ENCODE measurements around the gene CRCP. TPM values are rescaled to one million over a fixed set of nuclear protein-coding genes. Genes with fewer than 3 reads are reported as not detected.

The CRCP gene
- total RNA-seq, 1 donor from 2014 or later = 32.4 TPM

DNA sequence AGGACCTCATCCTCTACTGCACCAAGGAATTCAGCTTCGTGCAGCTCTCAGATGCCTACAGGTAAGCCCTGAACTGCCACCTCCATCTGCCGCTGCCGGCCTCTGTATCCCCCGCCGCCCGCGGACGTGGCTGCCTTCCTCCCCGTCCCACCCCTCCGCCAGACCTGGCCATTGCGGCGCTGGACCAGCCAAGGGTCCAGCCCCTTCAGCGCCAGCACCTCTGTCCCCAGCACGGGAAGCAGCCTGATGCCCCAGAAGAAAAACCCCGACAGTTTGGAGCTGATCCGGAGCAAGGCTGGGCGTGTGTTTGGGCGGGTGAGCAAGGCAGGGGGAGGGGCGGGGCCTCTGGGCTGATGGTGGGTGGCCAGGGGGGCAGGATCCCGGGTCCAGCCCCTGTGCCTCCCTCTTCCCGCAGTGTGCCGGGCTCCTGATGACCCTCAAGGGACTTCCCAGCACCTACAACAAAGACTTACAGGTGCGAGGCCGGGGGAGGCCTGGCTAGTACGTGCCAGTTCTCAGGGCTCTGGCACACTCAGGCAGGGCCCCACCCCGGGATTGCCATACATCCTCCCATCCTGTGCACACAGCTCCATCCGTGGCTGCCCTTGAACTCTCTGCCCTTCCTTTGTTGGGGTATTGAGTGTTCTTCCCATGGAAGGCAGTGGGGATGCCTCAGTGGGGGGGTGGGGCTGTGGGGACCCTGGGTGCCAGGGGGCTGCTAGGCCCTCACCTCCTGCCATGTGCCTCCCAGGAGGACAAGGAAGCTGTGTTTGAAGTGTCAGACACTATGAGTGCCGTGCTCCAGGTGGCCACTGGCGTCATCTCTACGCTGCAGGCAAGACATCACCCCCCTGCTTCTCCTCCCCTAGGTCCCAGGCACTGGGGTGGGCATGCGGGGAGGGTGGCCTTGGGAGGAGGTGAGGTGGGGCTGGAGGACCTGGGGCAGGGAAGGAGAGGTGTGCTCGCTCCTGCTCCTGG is 25.5 kb upstream of the CRCP start:
- Mint-ChIP-seq H3K9me3 (ENCODE audit: low read depth) (no peaks in the 10 kb centered on the region), H3K36me3 (ENCODE audit: insufficient read depth) (no peaks in the 10 kb centered on the region), H3K4me1 (ENCODE audit: low read depth) (no peaks in the 10 kb centered on the region), H3K27ac (no peak overlapping the region), H3K4me3 (ENCODE audit: low read depth) (no peak overlapping the region), H3K27me3 (no peaks in the 10 kb centered on the region)
- DNase-seq (ENCODE audit: low spot score, unreplicated experiment) = no peak
- TF ChIP-seq, protein P1, sequence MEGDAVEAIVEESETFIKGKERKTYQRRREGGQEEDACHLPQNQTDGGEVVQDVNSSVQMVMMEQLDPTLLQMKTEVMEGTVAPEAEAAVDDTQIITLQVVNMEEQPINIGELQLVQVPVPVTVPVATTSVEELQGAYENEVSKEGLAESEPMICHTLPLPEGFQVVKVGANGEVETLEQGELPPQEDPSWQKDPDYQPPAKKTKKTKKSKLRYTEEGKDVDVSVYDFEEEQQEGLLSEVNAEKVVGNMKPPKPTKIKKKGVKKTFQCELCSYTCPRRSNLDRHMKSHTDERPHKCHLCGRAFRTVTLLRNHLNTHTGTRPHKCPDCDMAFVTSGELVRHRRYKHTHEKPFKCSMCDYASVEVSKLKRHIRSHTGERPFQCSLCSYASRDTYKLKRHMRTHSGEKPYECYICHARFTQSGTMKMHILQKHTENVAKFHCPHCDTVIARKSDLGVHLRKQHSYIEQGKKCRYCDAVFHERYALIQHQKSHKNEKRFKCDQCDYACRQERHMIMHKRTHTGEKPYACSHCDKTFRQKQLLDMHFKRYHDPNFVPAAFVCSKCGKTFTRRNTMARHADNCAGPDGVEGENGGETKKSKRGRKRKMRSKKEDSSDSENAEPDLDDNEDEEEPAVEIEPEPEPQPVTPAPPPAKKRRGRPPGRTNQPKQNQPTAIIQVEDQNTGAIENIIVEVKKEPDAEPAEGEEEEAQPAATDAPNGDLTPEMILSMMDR (IDR thresholded peaks at IDR 0.05; ENCODE audit: unreplicated experiment) = no peak

DNA sequence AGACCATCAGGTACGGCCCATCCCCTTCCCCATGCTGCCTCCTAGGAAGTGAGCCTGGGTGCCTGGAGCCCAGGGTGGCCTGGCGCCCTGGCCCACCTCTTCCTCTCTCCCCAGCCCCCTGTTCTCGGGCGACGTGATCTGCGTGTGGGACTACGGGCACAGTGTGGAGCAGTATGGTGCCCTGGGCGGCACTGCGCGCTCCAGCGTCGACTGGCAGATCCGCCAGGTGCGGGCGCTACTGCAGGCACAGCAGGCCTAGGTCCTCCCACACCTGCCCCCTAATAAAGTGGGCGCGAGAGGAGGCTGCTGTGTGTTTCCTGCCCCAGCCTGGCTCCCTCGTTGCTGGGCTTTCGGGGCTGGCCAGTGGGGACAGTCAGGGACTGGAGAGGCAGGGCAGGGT is 22.0 kb upstream of the CRCP start:
- no peaks in the 10 kb centered on the region for H3K9me3 Mint-ChIP-seq (ENCODE audit: low read depth)
- H3K27ac Mint-ChIP-seq = no peak overlapping the region
- TF ChIP-seq, protein P1 (IDR thresholded peaks at IDR 0.05; ENCODE audit: unreplicated experiment) = no peak
- no peaks in the 10 kb centered on the region for H3K36me3 Mint-ChIP-seq (ENCODE audit: insufficient read depth)
- H3K27me3 Mint-ChIP-seq = no peaks in the 10 kb centered on the region
- no peak overlapping the region for H3K4me3 Mint-ChIP-seq (ENCODE audit: low read depth)
- no peak for DNase-seq (ENCODE audit: low spot score, unreplicated experiment)
- no peaks in the 10 kb centered on the region for H3K4me1 Mint-ChIP-seq (ENCODE audit: low read depth)

DNA sequence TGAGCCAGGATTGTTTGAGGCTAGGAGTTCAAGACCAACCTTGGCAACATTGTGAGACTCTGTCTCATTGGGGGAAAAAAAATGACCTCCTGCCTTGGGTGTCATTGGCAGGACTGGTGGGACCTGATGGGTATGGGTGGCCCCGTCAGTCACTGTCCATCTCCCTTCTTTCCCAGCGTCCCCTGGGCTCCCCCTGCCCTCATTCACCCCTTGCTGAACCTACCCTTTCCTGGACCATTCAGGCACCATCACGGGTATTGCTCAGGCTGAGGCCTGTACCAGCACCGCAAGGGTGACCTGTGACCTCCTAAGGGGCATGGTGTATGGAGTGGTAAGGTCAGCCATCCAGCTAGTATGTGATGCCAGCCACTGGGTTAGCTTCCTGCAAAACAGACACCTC is 19.6 kb upstream of the CRCP start:
- H3K9me3 Mint-ChIP-seq (ENCODE audit: low read depth) = no peaks in the 10 kb centered on the region
- DNase-seq (ENCODE audit: low spot score, unreplicated experiment) = no peak
- no peaks in the 10 kb centered on the region for H3K27me3 Mint-ChIP-seq
- no peak overlapping the region for H3K4me3 Mint-ChIP-seq (ENCODE audit: low read depth)
- peaks cover 5% of the 10 kb centered on the region for H3K4me1 Mint-ChIP-seq (ENCODE audit: low read depth)
- TF ChIP-seq, protein P1 (IDR thresholded peaks at IDR 0.05; ENCODE audit: unreplicated experiment) = no peak
- no peaks in the 10 kb centered on the region for H3K36me3 Mint-ChIP-seq (ENCODE audit: insufficient read depth)
- H3K27ac Mint-ChIP-seq = peak overlapping the region; percentile 41

DNA sequence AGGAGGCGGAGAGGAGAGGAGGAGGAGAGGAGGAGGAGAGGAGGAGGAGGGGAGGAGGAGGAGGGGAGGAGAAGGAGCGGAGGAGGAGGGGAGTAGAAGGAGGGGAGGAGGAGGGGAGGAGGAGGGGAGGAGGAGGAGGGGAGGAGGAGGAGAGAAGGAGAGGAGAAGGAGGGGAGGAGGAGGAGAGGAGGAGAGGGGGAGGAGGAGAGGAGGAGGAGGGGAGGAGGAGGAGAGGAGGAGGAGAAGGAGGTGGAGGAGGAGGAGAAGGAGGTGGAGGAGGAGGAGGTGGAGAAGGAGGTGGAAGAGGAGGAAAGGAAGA is 15.5 kb upstream of the CRCP start:
- H3K27me3 Mint-ChIP-seq = no peaks in the 10 kb centered on the region
- no peak overlapping the region for H3K27ac Mint-ChIP-seq
- peaks cover 6% of the 10 kb centered on the region for H3K4me1 Mint-ChIP-seq (ENCODE audit: low read depth)
- H3K4me3 Mint-ChIP-seq (ENCODE audit: low read depth) = no peak overlapping the region
- DNase-seq (ENCODE audit: low spot score, unreplicated experiment) = no peak
- no peaks in the 10 kb centered on the region for H3K9me3 Mint-ChIP-seq (ENCODE audit: low read depth)
- TF ChIP-seq, protein P1 (IDR thresholded peaks at IDR 0.05; ENCODE audit: unreplicated experiment) = no peak
- H3K36me3 Mint-ChIP-seq (ENCODE audit: insufficient read depth) = no peaks in the 10 kb centered on the region

DNA sequence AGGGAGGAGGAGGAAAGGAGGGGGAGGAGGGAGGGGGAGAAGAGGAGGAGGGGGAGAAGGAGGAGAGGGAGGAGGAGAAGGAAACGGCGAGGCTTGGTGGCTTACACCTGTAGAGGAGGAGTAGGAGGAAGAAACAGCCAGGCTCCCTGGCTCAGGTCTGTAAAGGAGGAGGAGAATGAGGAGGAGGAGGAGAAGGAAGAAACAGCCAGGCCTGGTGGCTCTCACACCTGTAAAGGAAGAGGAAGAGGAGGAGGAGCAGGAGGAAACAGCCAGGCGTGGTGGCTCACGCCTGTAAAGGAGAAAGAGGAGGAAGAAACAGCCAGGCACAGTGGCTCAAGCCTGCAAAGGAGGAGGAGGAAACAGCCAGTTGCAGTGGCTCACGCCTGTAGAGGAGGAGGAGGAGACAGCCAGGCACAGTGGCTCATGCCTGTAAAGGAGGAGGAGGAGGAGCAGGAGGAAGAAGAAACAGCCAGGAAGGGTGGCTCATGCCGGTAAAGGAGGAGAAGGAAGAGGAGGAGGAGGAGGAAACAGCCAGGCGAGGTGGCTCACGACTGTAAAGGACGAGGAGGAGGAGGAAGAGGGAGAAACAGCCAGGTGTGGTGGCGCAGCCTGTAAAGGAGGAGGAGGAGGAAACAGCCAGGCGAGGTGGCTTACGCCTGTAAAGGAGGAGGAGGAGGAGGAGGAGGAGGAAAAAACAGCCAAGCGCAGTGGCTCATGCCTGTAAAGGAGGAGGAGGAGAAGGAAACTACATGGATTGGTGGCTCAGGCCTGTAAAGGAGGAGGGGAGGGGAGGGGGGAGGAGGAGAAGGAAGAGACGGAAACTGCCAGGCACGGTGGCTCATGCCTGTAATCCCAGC is 14.9 kb upstream of the CRCP start:
- H3K36me3 Mint-ChIP-seq (ENCODE audit: insufficient read depth) = no peaks in the 10 kb centered on the region
- peak overlapping the region; percentile 94 for H3K27ac Mint-ChIP-seq
- peaks cover 6% of the 10 kb centered on the region for H3K4me1 Mint-ChIP-seq (ENCODE audit: low read depth)
- H3K4me3 Mint-ChIP-seq (ENCODE audit: low read depth) = peak overlapping the region; percentile 56
- no peaks in the 10 kb centered on the region for H3K27me3 Mint-ChIP-seq
- no peaks in the 10 kb centered on the region for H3K9me3 Mint-ChIP-seq (ENCODE audit: low read depth)
- no peak for DNase-seq (ENCODE audit: low spot score, unreplicated experiment)
- TF ChIP-seq, protein P1 (IDR thresholded peaks at IDR 0.05; ENCODE audit: unreplicated experiment) = no peak

Measured in progenitor cell of endocrine pancreas (in vitro differentiated cells).